BJ (cell line): ENCODE results near the gene CTLA4. TPM values are rescaled to one million over a fixed set of nuclear protein-coding genes. Genes with fewer than 3 reads are reported as not detected.
"Not testable (repeated sequence)": the region's sequence is repeated elsewhere in the genome, so short reads cannot be mapped to it uniquely, and the experiment has no call there.

ENCODE experiments used
- CTCF ChIA-PET: fragments of 350-600 bp; formaldehyde crosslinking; extraction: SDS; loops from one replicate; lab custom pipeline; 2021; ENCODE audit warnings: antibody characterized with exemption, inconsistent platforms; lab: Yijun Ruan, JAX
- POLR2A ChIA-PET: fragments of 300-600 bp; sonication (Branson Sonifier 250); formaldehyde crosslinking; extraction: SDS; loops from one replicate; lab custom pipeline; 2021; ENCODE audit warnings: antibody characterized with exemption; lab: Charles Lee
- DNase-seq: peaks from one replicate; pipeline ENCODE4 v3.0.0-alpha.2; 2011; ENCODE audit warnings: low read depth
- H3K27me3 ChIP-seq: 2 replicates; pipeline ENCODE4 v1.6.0; 2011; ENCODE audit warnings: low read length; ENCODE audit not compliant: control insufficient read depth, insufficient read depth
- H3K36me3 ChIP-seq: 2 replicates; pipeline ENCODE4 v1.5.1; 2011; ENCODE audit warnings: low read length; ENCODE audit not compliant: control insufficient read depth, insufficient read depth
- H3K4me3 ChIP-seq: 2 replicates; pipeline ENCODE4 v1.5.1; 2011; ENCODE audit warnings: low read depth, mild to moderate bottlenecking, control low read depth, low read length
- polyA plus RNA-seq: library from polyadenylated mRNA; depleted of rRNA; stranded (reverse); fragments of >200 nt; gene quantifications from 2 replicates; pipeline ENCODE4 v1.2.3, GENCODE V29; 2011
- TF ChIP-seq, protein P1 (sequence below): IDR thresholded peaks from 2 replicates; pipeline ENCODE4 v1.5.1; 2011; ENCODE audit warnings: low read depth, mild to moderate bottlenecking, control low read depth, inconsistent platforms, low read length, moderate library complexity; ENCODE audit not compliant: insufficient read depth

Gene CTLA4
- polyA plus RNA-seq, 1 experiment = not detected

DNA sequence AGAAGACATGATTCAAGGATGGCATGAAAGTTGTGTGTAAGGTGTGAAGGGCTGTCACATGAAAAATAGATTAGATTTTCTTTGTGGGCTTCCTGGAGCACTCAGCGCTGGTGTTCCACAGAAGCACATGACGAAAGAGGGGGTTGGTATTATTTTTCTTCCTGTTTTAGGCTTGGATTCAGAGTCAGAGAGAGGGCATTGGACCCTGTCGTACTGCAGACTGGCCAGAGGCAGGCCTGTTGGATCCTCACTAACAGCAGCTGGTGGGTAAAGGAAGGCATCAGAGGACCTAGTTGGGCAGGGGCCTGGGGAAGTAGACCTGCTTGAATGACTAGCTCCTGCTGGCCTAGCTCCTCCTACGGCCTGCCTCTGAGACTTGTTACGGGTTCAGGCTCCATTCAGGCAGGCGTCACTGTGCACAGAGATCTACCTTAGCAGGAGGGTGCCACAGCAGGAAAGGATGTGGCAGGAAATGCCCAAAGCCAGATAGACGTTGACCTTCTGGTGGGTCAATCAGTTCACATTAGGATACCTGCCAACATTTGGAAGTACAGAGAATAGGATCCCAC lies 13.1 kb downstream of the CTLA4 start:
- Histone ChIP-seq H3K36me3 (no peaks in the 10 kb centered on the region), H3K27me3 (no peaks in the 10 kb centered on the region), H3K4me3 (no peak overlapping the region)
- POLR2A ChIA-PET = no interaction called here
- DNase-seq = no peak
- CTCF ChIA-PET = no interaction called here
- TF ChIP-seq, protein P1, sequence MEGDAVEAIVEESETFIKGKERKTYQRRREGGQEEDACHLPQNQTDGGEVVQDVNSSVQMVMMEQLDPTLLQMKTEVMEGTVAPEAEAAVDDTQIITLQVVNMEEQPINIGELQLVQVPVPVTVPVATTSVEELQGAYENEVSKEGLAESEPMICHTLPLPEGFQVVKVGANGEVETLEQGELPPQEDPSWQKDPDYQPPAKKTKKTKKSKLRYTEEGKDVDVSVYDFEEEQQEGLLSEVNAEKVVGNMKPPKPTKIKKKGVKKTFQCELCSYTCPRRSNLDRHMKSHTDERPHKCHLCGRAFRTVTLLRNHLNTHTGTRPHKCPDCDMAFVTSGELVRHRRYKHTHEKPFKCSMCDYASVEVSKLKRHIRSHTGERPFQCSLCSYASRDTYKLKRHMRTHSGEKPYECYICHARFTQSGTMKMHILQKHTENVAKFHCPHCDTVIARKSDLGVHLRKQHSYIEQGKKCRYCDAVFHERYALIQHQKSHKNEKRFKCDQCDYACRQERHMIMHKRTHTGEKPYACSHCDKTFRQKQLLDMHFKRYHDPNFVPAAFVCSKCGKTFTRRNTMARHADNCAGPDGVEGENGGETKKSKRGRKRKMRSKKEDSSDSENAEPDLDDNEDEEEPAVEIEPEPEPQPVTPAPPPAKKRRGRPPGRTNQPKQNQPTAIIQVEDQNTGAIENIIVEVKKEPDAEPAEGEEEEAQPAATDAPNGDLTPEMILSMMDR = no peak

DNA sequence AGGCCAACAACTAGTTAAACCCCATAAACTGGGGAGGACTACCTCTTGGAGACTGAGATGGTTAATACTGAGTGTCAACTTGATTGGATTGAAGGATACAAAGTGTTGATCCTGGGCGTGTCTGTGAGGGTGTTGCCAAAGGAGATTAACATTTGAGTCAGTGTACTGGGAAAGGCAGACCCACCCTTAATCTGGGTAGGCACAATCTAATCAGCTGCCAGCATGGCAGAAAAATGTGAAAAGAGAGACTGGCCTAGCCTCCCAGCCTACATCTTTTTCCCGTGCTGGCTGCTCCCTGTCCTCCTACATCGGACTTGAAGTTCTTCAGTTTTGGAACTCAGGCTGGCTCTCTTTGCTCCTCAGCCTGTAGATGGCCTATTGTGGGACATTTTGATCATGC lies 13.6 kb downstream of the CTLA4 start:
- DNase-seq, CTCF ChIA-PET: not testable (repeated sequence)

DNA sequence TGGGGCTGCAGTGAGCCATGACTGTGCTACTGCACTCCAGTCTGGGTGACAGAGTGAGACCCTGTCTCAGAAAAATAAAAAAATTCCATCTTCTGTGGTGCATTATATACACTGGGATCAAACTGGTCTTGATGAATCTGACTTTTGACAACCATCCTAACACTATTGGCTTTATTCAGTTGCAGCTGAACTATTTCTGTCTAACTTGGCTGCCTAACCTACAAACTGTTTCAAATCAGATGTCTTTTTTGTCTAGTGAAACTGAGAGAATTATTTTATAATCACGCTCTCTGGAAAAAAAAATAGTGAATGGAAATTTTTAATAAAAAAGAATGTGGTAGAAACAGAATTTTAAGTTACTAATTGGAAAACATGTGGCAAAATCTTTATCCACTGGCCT lies 15.0 kb downstream of the CTLA4 start:
- H3K4me3 ChIP-seq = no peak overlapping the region
- CTCF ChIA-PET = no interaction called here
- no peak for DNase-seq
- POLR2A ChIA-PET = no interaction called here
- no peaks in the 10 kb centered on the region for H3K36me3 ChIP-seq
- TF ChIP-seq, protein P1 = no peak
- no peaks in the 10 kb centered on the region for H3K27me3 ChIP-seq

More for the DNA sequence above, 13.6 kb downstream of the CTLA4 start:
- H3K27me3 ChIP-seq, H3K36me3 ChIP-seq, H3K4me3 ChIP-seq, POLR2A ChIA-PET: not testable (repeated sequence)

DNA sequence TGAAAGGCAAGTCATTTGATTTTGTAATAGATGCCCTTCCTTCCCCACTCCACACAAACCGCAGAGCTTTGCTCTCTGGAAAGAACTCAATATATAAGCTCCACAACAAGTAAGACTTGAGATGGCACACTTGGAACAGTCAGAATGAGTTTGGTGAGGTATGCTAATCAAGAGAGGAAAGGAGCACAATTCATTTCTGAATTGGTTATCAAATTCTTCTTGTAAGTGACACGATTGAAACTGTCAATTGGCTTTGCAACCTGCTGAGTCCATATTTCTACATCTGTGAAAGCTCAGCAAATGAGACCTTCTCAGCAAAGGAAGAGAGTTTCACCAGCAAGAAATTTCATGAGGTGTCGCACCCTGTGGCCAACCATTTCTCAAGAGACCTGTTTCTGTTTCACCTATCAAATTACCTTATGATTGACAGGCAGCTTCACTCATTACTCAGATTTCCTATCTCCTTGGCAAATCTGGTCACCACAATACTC lies 19.1 kb downstream of the CTLA4 start:
- TF ChIP-seq, protein P1 = no peak
- Histone ChIP-seq H3K4me3 (no peak overlapping the region), H3K27me3 (no peaks in the 10 kb centered on the region), H3K36me3 (no peaks in the 10 kb centered on the region)
- CTCF ChIA-PET = interaction anchor here (1.0 kb wide), 1 partner anchor 13 kb away, joined by 3 read pairs; no protein-coding TSS in a partner anchor
- POLR2A ChIA-PET = no interaction called here
- no peak for DNase-seq

DNA sequence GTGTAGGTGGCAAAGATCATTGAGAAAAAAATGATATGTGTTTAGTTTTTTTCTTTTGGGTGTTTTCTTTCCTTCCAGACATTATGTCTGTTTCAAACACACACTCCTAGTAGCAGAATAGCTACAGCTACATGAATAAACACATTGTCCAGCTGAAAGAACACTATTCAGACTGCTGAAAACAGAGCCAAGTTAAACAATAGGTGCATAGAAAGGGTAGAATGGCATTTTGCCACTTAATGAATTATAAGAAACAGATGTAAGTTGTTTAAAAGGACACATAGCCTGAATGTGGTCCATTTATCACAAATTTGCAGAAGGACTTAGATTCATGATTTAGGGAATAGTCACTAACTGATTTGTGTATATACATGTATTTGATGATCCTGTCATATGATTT lies 20.1 kb downstream of the CTLA4 start:
- no peaks in the 10 kb centered on the region for H3K27me3 ChIP-seq
- DNase-seq = no peak
- no peak overlapping the region for H3K4me3 ChIP-seq
- CTCF ChIA-PET = interaction anchor here (1.0 kb wide), 1 partner anchor 12 kb away, joined by 3 read pairs; no protein-coding TSS in a partner anchor
- H3K36me3 ChIP-seq = no peaks in the 10 kb centered on the region
- POLR2A ChIA-PET = no interaction called here
- TF ChIP-seq, protein P1 = no peak

DNA sequence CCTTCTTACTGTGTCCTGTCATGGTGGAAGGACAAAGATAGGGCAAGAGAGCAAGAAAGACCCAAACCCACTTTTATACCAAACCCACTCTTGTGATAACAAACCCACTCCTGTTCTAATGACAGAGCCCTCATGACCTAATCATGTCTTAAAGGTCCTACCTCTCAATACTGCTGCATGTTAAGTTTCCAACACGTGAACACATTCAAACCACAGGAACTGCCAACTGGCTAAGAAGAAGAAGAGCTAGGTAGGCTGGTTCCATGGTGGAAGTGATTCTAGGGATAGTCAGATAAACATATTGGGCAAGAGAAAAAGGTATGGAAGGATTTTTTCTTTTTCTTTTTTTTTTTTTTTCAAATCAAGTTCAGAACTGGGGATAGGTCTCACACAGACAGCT lies 22.0 kb downstream of the CTLA4 start:
- ChIA-PET CTCF (no interaction called here), POLR2A (no interaction called here)
- no peak overlapping the region for H3K4me3 ChIP-seq
- DNase-seq = no peak
- no peaks in the 10 kb centered on the region for H3K36me3 ChIP-seq
- H3K27me3 ChIP-seq = no peaks in the 10 kb centered on the region; the same call in 1 of the 2 replicates
- TF ChIP-seq, protein P1 = no peak
